ENCODE data around the gene UCHL3. TPM values are rescaled to one million over a fixed set of nuclear protein-coding genes. Genes with fewer than 3 reads are reported as not detected.

Gene UCHL3
- total RNA-seq, 1 experiment from 2014 or later, result 51.7 TPM

Other genes starting within 250 kb of the UCHL3 start
- gene TBC1D4, start 67.6 kb upstream of the UCHL3 start, total RNA-seq (2014; rRNA removed; shearing (Covaris generic)), result 12.9 and 14.0 TPM in 2 replicates
- 124 and 142 TPM in 2 replicates for gene COMMD6, start 11.9 kb upstream of the UCHL3 start, total RNA-seq (2014; rRNA removed; shearing (Covaris generic))
- 10.7 and 11.3 TPM in 2 replicates for gene LMO7, start 86.5 kb downstream of the UCHL3 start, total RNA-seq (2014; rRNA removed; shearing (Covaris generic))

Data from NCI-H460 (cell line).